Endothelial cell of hepatic sinusoid (primary cell): Measurements from ENCODE around the gene NFIA.

Experiments
- in situ Hi-C: cut with HindIII; loops from 2 replicates; pipeline ENCODE4 v1.10.0; 2017; ENCODE audit warnings: low sequenced_read_pairs

The NFIA gene

DNA sequence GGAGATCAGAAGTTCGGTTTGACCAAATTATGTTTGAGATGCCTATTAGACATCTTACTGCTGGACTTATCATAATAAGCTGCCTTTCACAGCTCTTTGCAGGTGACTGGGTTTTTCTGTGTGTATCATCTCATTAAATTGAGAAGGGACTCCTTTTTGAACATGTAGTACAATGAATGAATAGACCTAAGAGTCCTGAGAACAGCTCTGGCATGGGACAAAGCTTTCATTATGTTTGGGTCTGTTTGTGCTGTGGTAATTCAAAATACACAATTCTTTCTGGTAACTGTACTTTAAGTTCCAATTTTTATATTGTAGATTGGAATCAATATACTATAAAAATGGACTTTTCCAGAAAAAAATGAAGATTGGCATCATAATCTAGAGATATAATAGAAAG lies 330.2 kb downstream of the NFIA start:
- in situ Hi-C loops: no loop called here

DNA sequence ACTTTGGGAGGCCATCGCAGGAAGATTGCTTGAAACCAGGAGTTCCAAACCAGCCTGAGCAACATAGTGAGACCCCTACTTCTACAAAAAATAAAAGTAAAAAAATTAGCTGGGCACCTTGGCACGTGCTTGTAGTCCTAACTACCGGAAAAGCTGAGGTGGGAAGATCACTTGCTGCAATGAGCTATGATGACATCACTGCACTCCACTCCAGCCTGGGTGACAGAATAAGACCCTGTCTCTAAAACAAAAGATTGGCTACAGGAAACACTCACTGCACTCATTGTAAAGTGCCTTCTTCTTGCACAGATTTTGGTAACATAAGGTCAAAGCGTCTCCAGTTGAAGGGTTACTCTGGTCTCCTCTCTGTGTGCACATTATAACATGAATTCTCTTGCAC lies 336.8 kb downstream of the NFIA start:
- in situ Hi-C loops: no loop called here

DNA sequence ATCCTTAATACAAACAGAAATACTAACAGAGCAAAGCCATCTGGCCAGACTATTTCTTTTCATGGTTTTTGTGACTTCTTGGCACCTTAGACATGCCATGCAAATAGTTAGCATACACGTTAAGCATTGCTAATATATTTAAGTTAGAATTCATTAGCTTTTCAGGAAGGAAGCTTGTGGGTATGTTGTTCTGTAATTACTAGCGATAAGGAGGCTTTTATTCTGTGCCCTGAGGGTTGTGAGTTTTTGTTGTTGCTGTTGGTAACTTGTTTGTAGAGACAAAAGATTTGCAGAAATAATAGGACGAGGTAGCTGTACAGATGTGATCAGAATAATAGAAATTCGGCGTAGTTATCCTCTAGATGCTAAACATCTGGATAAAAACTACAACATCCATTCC lies 337.3 kb downstream of the NFIA start:
- in situ Hi-C loops: no loop called here

DNA sequence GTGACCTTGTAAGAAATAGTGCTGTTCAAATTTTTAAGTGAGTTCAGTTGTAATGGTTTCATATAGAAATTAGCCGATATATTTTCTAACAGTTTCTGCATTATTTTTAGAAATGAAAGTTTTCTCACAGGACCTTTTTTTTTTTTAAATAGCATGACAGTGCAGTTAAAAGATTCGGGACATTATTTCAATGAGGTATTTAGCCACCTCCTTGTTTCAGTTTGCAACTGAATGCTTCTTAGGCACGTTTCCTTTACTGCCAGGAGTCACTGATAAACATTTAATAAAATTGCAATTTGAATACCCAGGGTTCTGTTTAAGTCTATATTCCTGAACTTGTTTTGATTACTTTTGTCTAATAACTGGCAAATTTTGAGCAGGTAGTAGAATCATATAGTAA lies 337.9 kb downstream of the NFIA start:
- in situ Hi-C loops: no loop called here

DNA sequence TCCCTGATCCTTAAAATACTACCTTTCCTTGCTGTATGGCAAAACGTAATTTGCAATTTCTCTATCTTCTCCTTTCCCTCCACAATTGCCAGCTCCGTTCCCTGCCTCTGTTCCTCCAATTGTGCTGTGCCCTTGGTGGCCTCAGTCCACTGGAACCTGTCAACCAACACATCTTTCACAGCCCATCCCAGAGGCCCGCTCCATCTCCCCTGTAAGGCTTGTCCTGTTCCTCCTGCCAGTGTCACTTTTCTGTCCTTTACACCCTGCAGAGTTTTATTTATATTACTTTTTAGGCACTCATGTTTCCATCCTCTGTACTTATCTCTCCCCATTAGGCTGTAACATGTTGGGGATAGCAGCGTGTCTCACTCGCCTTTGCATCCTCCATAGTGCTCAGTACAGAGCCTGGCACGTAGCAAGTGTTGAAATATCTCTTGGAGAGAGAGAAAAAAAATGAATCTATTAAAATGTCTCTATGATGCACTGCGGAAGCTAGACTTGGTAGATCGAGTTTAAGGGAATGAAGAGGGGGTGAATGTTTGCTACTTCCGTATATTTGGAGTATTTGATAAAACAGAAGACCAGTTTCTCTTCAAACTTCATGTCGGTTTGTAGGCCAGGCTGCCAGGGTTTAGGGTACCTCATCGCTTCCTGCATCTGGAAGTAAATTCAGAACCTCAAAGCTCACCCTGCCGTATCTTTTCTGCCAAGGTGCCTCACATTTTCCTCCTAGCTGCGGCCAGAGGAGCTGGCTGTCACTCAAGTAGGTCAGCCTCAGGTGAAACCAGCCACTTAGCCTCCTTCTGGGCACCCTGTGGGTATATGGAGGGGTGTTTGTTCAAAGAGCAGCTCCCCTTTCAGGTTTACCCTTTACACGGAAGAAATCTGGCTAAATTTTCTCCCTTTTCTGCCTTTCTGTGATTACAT lies 338.8 kb downstream of the NFIA start:
- in situ Hi-C loops: no loop called here

DNA sequence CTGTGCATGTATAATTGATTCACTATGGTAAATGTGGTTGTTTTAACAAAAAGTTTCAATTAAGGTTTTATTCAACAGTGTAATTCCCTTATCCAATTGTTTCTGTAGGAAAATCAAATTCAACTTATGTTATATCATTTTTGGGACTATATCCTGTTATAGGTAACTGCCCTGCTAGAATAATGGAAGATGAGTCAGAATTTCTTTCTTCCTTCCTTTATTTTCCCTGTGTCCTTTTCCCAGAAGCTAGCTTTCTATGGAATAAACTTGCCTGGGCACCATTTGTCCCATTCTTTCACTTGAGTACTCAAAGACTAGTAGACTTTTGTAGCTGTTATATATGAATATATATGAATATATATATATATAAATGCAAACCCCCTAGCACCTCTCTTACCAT lies 341.3 kb downstream of the NFIA start:
- in situ Hi-C loops: no loop called here

DNA sequence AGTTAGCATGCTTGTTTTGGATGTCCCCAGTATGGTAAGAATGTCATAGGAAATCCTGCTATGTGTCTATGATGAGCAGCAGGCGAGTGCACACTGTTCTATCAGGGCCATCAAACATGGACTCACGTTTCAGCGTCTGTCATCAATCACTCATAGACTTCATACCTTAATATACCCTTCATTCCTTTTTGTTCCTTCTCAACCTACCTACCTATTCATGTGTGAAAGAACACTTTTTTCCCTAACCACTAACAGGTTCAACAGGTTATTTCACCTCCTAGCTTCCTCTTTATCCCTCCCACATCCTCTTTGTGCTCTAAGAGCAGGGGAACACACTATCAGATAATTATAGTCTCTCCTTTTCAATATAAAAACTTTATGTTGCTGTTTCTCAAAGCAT lies 342.0 kb downstream of the NFIA start:
- in situ Hi-C loops: no loop called here

DNA sequence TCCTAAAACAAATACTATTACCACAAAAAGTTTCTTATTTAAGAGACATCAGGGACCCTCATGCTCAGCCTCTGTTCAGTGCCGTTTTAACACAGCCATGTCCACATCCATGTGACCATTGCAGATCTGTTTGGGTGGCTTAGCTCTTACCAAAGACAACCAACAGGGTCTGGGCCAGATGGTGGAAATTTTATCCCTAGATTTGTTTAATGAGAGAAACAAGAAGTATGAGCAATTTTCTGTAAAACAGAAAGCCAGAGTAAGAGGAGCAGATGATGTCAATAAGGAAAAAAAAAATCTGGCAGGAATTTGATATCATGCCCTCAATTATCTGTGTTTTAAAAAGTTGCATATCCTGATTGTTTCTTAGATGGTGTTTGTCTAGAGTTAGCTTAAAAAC lies 342.7 kb downstream of the NFIA start:
- in situ Hi-C loops: no loop called here

DNA sequence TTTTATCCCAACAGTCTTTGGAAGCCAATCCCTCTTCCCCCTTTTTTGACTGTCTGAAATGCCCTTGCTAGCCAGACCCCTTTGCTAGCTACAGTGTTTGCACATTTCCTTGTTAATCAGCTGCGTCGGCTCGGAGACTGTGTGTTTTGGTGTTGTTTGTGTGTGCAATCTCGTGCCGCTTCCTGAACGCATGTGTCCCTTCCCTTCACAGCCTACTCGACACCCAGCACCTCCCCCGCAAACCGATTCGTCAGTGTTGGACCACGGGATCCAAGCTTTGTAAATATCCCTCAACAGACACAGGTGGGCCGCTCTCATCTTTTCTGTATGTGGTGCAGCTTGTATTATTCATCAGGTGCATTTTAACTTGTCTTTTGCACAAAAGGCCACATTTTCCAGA lies 343.9 kb downstream of the NFIA start:
- in situ Hi-C loops: no loop called here

DNA sequence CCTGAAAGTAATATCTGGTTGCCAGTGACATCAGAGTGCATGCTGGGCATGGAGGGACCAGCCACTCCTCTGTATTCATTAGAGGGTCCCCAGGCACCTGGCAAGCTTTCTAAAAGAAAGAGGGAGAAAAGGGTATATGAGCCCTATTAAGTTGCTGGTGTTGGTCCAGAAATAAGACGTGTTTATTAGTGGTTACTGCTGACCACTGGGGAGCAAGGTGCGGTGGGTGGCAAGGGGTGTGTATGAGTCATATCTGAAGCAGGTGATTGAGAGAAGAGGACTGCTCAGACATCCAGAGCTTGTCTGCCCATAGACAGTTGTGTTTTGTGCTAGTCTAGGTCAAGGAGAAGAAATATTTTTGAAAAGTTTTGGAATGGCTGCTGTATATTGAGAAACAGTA lies 344.5 kb downstream of the NFIA start:
- in situ Hi-C loops: no loop called here

DNA sequence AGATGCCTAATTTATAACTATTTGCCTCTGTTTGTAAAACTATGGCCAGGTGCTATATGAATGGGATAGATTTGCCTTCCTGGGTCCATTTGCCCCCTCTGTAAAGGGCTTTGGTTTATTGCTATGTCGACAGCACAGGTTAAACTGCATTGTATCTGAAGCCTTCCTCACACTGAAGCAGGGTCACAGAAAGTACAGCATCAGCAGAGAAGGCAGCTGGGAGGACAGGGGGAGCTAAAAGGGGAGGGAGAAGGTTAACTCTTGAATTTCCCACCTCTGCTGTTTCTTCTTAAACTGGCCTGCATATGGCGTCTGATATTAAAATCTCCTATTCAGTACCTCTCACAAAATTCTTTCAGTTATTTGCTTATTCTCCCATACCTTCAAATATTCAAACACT lies 345.1 kb downstream of the NFIA start:
- in situ Hi-C loops: no loop called here

DNA sequence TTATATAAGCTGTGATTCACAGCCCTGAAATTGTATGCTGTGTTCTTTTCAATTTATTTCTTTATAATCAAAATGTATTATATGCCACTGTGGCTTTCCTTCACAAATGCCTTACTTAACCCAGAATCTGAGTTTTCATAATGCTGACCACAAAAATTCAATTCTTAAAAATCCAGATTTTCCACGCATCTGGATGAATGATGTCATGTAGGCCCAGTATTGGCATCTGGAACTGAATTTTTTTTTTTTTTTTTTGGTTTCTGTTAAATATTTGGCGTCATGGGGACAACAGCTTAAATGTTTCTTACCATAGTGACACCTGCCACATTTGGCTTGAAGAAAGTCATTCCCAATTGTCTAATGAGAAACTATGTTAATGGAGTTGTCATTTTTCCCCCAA lies 345.8 kb downstream of the NFIA start:
- in situ Hi-C loops: no loop called here

DNA sequence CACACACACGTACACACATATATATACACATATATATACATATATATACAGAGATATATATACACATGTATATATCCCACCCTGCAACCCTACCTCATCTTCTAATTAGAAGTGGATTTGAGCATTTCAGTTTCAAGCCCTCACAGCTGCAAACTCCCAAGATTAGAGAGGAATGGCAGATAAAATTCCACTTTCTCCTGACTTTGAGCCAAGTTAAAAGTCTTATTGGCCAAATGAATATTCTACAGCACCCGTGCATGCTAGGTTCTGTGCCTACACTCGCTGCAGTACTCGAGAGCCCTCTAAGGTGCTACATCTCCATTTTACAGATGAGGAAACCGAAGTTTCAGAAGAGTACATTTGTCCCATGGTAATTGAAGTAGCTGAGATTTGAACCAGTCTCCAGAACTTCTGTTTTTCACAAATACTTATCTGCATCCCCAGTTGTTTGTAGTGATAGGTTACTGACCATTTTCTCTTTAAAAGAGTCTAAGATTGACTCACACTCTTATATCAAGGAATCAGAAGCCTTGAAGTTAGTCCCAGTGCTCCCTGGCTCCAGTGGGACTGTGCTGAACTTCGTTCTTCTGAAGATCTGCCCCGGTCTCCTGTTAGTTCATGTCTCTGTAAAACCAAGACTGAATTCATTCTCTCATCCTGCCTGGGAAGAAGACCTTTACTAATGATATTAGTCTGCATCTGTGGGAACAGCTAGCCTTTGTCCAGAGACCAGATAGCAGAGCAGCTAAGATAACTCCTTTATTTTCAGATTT lies 350.4 kb downstream of the NFIA start:
- in situ Hi-C loops: no loop called here

DNA sequence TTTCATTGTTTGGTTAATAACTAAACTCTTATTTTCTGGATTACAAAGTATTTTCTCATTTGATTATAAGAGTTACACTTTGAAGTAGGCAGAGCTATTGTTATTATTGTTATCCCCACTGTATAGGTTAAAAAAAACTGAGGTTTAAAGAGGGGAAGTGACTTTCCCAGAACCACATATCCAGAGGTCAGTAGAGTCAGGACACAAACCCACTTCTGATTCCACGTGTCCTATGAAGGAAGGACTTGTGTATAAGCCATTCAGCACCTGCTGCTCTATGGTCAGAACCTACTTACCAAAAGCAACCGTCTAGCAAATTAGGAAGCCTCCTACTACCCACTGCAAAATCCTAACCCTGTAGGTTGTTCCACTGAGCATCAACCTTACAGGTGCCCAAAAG lies 351.3 kb downstream of the NFIA start:
- in situ Hi-C loops: no loop called here

DNA sequence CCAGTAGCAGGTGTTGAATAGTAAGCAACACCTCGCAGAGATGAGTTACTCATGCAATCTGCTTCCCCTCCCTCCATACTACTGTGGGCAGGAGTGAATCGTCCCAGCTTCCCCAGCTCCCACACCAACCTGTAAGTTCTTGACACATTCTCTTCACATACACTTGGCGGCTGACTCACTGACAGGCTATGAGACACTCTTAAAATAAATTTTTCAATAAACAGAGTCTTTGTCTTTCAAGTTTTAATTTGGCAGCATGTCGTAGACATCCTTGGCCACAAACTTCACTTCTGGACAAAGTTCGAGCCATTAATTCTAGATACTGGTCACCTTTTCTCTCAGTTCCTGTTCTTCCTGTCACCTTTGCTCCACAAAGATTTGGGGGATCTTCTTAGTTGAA lies 351.9 kb downstream of the NFIA start:
- in situ Hi-C loops: no loop called here

DNA sequence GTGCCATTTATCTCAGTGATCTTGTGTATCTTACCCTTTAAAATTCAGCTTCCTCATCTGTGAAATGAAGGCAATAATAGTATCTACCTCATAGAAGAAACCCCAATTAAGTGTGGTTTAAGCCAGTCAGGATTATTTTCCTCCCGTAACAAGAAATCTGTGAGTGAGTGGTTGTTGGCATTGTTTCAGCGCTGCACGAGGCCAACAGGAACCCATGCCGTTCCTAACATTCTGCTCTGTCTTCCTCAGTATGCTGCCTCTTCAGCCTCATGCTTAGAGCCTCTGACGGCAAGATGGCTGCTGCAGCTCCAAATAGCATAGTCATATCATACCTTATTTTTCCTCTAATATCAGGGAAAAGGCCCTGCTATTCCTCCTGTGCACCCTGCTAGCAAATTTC lies 352.9 kb downstream of the NFIA start:
- in situ Hi-C loops: no loop called here

DNA sequence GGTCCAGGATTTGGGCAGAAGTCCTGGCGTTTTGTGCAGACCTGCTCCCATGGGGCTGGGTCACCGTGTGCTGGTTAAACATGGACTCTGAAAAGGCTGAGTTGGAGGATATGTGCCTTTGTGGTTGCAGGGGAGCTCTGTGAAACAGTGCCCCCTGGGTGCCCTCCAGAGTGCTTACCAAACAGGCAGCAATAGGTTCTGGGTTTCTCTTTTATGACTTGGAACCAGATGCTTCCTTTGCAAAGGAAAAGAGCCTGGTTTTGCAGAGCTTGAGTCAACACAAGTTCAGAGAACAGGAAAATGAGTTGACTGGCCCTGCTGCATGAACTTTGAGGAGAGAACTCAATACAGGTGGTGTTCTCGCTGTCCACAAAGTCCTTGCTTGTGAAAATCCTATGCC lies 353.7 kb downstream of the NFIA start:
- in situ Hi-C loops: no loop called here

DNA sequence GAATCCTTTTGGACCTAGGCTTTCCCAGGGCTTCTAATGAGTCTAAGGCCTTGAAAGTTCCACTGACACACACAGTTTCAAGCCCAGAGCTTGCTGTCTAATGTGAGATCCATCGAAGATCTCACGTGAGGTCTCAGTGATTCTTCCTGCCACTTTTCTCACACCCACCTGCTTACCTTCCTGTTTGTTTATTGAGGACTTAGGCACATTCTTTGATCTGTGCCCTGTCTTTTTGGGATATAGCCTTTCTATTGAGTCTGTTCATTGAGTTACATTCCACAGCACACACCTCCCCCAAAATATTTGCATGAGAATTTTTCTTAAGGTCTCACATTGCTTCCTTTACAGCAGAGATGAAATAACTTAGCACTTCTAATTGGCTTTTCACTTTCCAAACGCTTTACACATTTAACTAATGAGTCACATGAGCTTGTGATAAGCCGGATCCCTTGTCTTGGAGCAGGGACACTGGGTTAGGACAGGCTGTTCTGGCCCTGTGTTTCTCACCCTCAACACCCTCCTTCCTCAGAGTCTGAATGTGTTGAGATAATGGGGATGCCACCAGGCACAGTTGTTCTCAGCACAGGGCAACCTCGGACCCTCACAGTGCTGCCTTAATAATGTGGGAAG lies 354.2 kb downstream of the NFIA start:
- in situ Hi-C loops: no loop called here

DNA sequence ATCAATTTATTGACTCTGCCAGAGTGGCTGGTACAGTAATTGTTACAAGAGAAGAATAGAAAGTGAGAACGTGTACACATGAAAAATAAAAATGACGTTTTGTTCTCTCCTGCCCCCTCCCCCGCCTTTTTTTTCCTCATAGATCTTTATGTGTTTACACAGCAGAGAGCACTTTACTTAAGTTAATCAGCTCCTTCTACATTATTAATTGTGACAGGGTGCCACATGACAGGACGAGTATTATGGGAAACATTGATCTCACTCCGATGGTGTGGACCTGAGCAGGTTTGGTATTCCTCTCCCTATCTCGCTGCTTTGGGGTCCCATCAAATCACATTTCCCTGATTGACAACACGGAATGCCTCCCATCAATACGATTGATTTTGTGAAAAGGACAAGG lies 356.9 kb downstream of the NFIA start:
- in situ Hi-C loops: no loop called here

DNA sequence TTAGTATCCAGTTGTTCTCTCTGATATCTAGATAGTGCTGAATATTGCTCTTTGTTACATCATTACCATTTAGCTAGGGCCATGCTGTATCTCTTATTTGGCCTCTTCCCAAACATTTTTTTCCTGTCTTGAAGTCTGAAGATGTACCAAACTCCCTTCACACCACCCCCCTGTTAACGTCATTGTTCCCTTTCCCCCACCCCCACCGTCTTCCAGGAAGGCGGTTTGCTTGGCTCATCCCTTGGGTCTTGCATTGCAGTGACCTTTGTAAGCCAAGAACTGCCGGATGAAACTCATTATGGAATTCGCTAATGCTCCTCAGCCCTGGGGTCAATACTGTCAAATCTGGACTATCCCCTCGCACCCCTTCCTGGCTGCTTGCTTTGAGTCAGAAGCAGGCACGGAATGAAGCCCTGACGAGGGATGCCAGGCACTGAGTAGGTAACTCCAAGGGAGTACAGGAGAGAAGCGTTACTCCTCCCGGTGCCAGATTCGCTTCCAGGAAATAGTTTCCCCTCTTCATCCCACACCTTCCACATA lies 359.4 kb downstream of the NFIA start:
- in situ Hi-C loops: no loop called here

DNA sequence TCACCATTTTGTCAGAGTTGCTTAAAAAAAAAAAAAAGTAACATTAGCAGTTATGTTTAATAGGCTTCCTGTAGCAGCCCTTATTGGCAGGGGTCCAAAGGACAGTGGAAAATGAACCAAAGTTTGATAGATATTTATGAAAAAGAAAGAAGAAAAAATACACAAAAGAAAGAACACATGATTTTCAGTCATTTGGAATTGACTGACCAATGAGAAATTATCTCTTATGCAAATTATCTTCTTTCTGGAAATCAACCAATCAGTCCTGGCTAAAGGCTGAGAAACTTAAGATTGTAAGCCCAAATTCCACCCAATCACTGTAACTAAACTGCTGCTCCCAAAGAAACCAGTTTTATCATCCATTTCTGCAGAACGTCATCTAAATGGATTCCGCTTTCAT lies 360.2 kb downstream of the NFIA start:
- in situ Hi-C loops: no loop called here

DNA sequence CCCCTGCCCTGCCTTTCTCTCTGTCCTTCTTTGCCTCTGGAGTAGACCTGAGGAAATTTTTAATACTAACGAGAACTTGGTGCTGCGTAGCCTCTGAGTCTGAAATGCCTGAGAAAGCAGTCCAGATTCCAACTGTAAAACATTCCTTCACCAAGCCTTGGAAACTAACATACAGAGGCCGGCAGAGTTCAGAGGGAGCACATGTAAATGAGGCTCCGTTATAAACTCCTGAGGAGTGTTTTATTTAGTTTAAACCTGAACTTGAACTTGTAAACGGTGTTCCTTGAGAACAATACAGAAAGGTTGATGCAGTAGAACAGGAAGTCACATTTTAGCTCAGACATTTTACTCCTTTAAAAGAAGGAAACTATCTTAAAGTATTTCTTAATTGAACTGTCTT lies 361.9 kb downstream of the NFIA start:
- in situ Hi-C loops: no loop called here
